ENCODE measurements around the gene RSPO3.

Gene RSPO3

DNA sequence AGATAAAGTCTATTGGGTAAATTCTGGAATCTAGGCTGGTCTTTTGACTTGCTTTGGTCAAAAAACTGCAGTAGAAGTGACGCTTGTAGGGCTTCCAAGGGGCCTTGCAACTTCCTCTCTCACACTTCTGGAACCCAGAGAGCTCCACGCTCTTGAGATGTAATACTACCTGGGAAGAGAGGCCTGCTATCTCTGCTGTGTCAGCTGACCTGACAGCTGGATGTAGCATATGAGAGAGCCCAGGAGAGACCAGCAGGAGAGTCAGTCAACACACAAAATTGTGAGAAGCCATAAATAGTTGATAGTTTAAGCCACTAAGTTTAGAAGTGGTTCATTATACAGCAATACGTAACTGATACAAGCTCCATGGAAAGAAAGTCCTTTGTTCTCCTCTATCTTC, 7.8 kb upstream of the RSPO3 start:
- Histone ChIP-seq H3K9me3 (ENCODE audit: control insufficient read depth, low read length) (no peaks in the 10 kb centered on the region), H3K4me3 (ENCODE audit: extremely low read depth, insufficient read depth, low read length, poor library complexity, severe bottlenecking) (no peak overlapping the region), H3K36me3 (ENCODE audit: control insufficient read depth, insufficient read depth, low read length) (no peaks in the 10 kb centered on the region), H3K27ac (ENCODE audit: low read depth, low read length, severe bottlenecking) (no peak overlapping the region), H3K4me1 (ENCODE audit: control insufficient read depth, insufficient read depth, low read length, poor library complexity, severe bottlenecking) (no peaks in the 10 kb centered on the region)
- WGBS, 2 experiments (ENCODE audit: insufficient coverage in 2 of 2), result 100% methylated on average over 1 of the region's 3 CpGs; no CpG with 5 or more reads in 1 of the 2 experiments

DNA sequence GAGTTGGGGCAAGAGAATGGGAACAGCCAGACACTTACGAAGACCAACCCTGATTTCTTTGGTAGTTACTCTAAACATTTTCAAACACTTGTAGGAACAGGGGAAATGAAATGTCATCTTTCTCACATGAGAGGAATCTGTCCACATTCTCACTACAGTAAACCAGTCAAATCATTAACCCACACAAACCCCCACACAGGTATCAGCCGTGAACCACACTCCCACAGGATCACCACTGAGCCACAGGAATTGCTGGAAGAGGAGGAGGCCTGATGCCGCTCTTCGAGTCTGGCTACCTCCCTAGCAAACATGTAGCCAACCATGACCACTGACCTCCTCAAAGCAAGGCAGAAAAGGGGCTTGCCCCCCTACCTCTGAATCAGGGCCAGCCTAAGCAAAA, 6.9 kb upstream of the RSPO3 start:
- Histone ChIP-seq H3K4me3 (ENCODE audit: extremely low read depth, insufficient read depth, low read length, poor library complexity, severe bottlenecking) (no peak overlapping the region), H3K9me3 (ENCODE audit: control insufficient read depth, low read length) (no peaks in the 10 kb centered on the region), H3K4me1 (ENCODE audit: control insufficient read depth, insufficient read depth, low read length, poor library complexity, severe bottlenecking) (no peaks in the 10 kb centered on the region), H3K27ac (ENCODE audit: low read depth, low read length, severe bottlenecking) (no peak overlapping the region), H3K36me3 (ENCODE audit: control insufficient read depth, insufficient read depth, low read length) (no peaks in the 10 kb centered on the region)
- 80% methylated on average over 1 of the region's 4 CpGs; no CpG with 5 or more reads in 1 of the 2 experiments for WGBS, 2 experiments (ENCODE audit: insufficient coverage in 2 of 2)

DNA sequence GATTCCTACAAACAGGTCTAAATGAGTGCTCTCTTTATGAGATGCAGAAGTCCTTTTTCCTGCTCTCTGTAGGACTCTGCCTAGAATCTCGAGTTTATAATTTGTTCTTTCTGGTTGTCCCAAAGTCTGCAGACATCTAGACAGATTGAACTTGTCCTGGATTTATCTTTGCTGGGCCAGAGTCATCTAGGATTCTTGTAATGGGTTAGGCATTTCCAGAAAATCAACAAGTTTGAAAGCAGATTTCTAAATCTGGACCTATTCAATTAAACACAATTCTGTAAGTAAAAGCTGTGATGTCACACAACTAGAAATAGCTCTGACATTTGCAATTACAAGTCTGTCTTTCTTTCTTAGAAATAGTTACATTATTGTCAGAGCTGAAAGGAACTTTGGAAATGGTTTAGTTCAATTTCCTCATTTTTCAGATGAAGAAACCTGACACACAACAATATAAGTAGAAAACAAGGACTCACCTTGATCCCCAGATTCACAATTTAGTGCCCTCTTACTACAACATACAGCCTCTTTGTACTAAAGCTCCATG, 4.2 kb upstream of the RSPO3 start:
- H3K4me3 ChIP-seq (ENCODE audit: extremely low read depth, insufficient read depth, low read length, poor library complexity, severe bottlenecking), result no peak overlapping the region
- no peaks in the 10 kb centered on the region for H3K4me1 ChIP-seq (ENCODE audit: control insufficient read depth, insufficient read depth, low read length, poor library complexity, severe bottlenecking)
- no peaks in the 10 kb centered on the region for H3K36me3 ChIP-seq (ENCODE audit: control insufficient read depth, insufficient read depth, low read length)
- WGBS, 2 experiments (ENCODE audit: insufficient coverage in 2 of 2), result 100% methylated on average over 1 of the region's 1 CpG; no CpG with 5 or more reads in 1 of the 2 experiments
- no peaks in the 10 kb centered on the region for H3K9me3 ChIP-seq (ENCODE audit: control insufficient read depth, low read length)
- no peak overlapping the region for H3K27ac ChIP-seq (ENCODE audit: low read depth, low read length, severe bottlenecking)

DNA sequence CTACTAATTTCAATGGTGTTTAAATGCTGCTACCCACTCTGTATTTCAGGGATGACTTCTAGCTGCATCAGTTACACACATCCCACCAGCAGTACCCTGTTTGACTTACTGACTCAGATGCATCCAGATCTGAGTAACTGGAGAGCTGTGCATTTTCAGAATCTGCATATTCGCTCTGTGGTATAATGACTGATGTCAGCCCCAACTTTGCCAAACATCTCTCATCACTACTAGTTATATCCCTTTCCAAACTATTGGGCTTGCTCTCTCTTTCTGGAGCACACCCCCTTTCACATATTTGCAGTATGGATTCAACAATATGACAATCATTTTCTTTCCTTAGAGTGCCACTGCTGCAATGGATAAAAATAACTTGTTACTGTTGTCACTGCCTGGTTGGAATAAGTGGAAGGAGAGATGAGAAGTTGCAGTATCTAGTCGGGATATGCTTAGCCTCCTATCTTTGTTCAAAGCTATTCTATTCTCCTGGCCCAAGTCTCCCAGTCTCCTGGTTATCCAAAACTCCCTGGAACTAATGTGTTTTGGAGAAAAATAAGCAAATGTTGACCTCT, 3.3 kb upstream of the RSPO3 start:
- Histone ChIP-seq H3K27ac (ENCODE audit: low read depth, low read length, severe bottlenecking) (no peak overlapping the region), H3K4me3 (ENCODE audit: extremely low read depth, insufficient read depth, low read length, poor library complexity, severe bottlenecking) (no peak overlapping the region), H3K36me3 (ENCODE audit: control insufficient read depth, insufficient read depth, low read length) (no peaks in the 10 kb centered on the region), H3K4me1 (ENCODE audit: control insufficient read depth, insufficient read depth, low read length, poor library complexity, severe bottlenecking) (peaks cover 4% of the 10 kb centered on the region), H3K9me3 (ENCODE audit: control insufficient read depth, low read length) (no peaks in the 10 kb centered on the region)
- WGBS, 2 experiments (ENCODE audit: insufficient coverage in 2 of 2), result 93 to 100% methylated on average over 1 to 2 of the region's 2 CpGs

DNA sequence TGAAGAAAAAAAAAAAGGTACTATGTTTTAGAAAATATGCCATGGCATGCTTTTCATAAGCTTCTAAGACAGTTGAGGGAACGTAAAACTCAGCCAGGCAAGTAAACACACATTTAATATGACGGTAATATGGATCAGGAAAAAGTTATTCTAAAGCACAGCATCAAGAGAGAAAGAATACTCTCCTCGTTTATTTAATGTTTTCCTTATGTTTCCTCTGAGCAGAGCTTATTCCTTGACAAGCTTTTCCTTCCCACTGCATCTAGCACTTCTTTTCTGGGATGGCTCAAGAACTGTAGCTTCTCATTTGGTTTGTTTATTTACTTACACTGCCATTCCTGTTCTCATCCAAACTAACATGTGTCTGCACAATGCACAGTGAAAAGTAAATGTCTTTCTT, 2.7 kb upstream of the RSPO3 start:
- no peaks in the 10 kb centered on the region for H3K36me3 ChIP-seq (ENCODE audit: control insufficient read depth, insufficient read depth, low read length)
- H3K4me1 ChIP-seq (ENCODE audit: control insufficient read depth, insufficient read depth, low read length, poor library complexity, severe bottlenecking), result peaks cover 5% of the 10 kb centered on the region
- no peak overlapping the region for H3K27ac ChIP-seq (ENCODE audit: low read depth, low read length, severe bottlenecking)
- H3K4me3 ChIP-seq (ENCODE audit: extremely low read depth, insufficient read depth, low read length, poor library complexity, severe bottlenecking), result no peak overlapping the region
- no peaks in the 10 kb centered on the region for H3K9me3 ChIP-seq (ENCODE audit: control insufficient read depth, low read length)
- WGBS, 2 experiments (ENCODE audit: insufficient coverage in 2 of 2), result 89% methylated on average over 3 of the region's 3 CpGs; no CpG with 5 or more reads in 1 of the 2 experiments

GRCh38 chr6:127117979-127118297, 533 bp upstream of the RSPO3 start:
- 1 to 4% methylated on average over 10 to 13 of the region's 19 CpGs for WGBS, 2 experiments (ENCODE audit: insufficient coverage in 2 of 2)
- Histone ChIP-seq H3K9me3 (ENCODE audit: control insufficient read depth, low read length) (no peaks in the 10 kb centered on the region), H3K4me3 (ENCODE audit: extremely low read depth, insufficient read depth, low read length, poor library complexity, severe bottlenecking) (peak overlapping the region; percentile 44), H3K36me3 (ENCODE audit: control insufficient read depth, insufficient read depth, low read length) (no peaks in the 10 kb centered on the region), H3K27ac (ENCODE audit: low read depth, low read length, severe bottlenecking) (no peak overlapping the region), H3K4me1 (ENCODE audit: control insufficient read depth, insufficient read depth, low read length, poor library complexity, severe bottlenecking) (peaks cover 8% of the 10 kb centered on the region)

- H3K4me3 ChIP-seq (ENCODE audit: extremely low read depth, insufficient read depth, low read length, poor library complexity, severe bottlenecking), result peak overlapping the region; percentile 44
- 0 to 1% methylated on average over 74 to 80 of the region's 82 CpGs for WGBS, 2 experiments (ENCODE audit: insufficient coverage in 2 of 2)
Observed at GRCh38 chr6:127119102-127120022, 891 bp downstream of the RSPO3 start.

GRCh38 chr6:127120023-127120786, 1.7 kb downstream of the RSPO3 start:
- Histone ChIP-seq H3K36me3 (ENCODE audit: control insufficient read depth, insufficient read depth, low read length) (no peaks in the 10 kb centered on the region), H3K9me3 (ENCODE audit: control insufficient read depth, low read length) (no peaks in the 10 kb centered on the region), H3K4me3 (ENCODE audit: extremely low read depth, insufficient read depth, low read length, poor library complexity, severe bottlenecking) (peak overlapping the region; percentile 44), H3K27ac (ENCODE audit: low read depth, low read length, severe bottlenecking) (no peak overlapping the region), H3K4me1 (ENCODE audit: control insufficient read depth, insufficient read depth, low read length, poor library complexity, severe bottlenecking) (peaks cover 8% of the 10 kb centered on the region)
- 2 to 4% methylated on average over 18 to 33 of the region's 37 CpGs for WGBS, 2 experiments (ENCODE audit: insufficient coverage in 2 of 2)

More at GRCh38 chr6:127119102-127120022, 891 bp downstream of the RSPO3 start:
- no peak overlapping the region for H3K27ac ChIP-seq (ENCODE audit: low read depth, low read length, severe bottlenecking)
- H3K36me3 ChIP-seq (ENCODE audit: control insufficient read depth, insufficient read depth, low read length), result no peaks in the 10 kb centered on the region
- no peaks in the 10 kb centered on the region for H3K9me3 ChIP-seq (ENCODE audit: control insufficient read depth, low read length)
- peaks cover 8% of the 10 kb centered on the region for H3K4me1 ChIP-seq (ENCODE audit: control insufficient read depth, insufficient read depth, low read length, poor library complexity, severe bottlenecking)

DNA sequence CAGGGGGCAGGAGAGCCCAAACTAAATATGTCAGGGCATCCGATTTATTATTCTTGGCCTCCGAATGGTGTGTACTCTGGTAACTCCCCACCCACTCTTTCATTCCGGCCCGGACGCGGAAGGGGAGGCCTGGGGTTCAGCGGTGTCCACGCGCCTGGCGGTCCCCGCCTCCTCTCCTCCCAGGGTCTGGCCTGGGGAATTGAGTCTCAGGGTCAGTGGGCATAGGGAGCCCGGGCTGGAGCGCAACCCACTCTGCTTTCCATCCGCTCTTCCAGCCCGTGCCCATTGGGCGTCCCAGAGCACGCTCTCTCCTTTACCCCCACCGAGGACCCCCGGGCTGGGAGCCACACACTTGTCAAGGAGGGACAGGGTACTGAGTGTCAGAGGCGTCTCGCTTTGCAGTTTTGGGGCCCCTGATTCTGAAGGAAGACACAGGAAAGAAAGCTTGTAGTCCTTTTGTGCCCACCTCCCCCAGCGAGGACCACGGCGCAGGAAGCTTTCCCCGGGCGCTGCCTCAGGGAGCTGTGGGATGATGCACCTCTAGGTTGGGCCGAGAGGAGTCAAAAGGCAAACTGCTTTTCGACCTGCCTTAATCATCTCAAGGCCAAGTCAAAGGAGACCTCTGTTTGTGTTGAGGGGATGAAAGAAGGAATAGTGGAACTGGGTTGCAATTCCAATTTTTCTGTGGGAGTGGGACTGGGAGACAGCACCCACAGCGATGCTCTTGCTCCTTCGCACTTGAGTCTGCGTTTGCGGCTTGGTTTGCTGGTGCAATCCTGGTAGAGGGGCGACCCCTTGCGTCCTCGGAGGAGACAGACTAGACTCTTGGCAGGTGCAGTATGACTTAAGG, 2.5 kb downstream of the RSPO3 start:
- H3K4me3 ChIP-seq (ENCODE audit: extremely low read depth, insufficient read depth, low read length, poor library complexity, severe bottlenecking), result peak overlapping the region; percentile 44
- 10 to 13% methylated on average over 16 to 27 of the region's 35 CpGs for WGBS, 2 experiments (ENCODE audit: insufficient coverage in 2 of 2)
- H3K36me3 ChIP-seq (ENCODE audit: control insufficient read depth, insufficient read depth, low read length), result no peaks in the 10 kb centered on the region
- peaks cover 8% of the 10 kb centered on the region for H3K4me1 ChIP-seq (ENCODE audit: control insufficient read depth, insufficient read depth, low read length, poor library complexity, severe bottlenecking)
- no peaks in the 10 kb centered on the region for H3K9me3 ChIP-seq (ENCODE audit: control insufficient read depth, low read length)
- no peak overlapping the region for H3K27ac ChIP-seq (ENCODE audit: low read depth, low read length, severe bottlenecking)

GRCh38 chr6:127121637-127121960, 3.1 kb downstream of the RSPO3 start:
- WGBS, 2 experiments (ENCODE audit: insufficient coverage in 2 of 2), result 0% methylated on average over 1 of the region's 3 CpGs; no CpG with 5 or more reads in 1 of the 2 experiments
- Histone ChIP-seq H3K4me1 (ENCODE audit: control insufficient read depth, insufficient read depth, low read length, poor library complexity, severe bottlenecking) (peaks cover 8% of the 10 kb centered on the region), H3K9me3 (ENCODE audit: control insufficient read depth, low read length) (no peaks in the 10 kb centered on the region), H3K36me3 (ENCODE audit: control insufficient read depth, insufficient read depth, low read length) (no peaks in the 10 kb centered on the region), H3K27ac (ENCODE audit: low read depth, low read length, severe bottlenecking) (no peak overlapping the region), H3K4me3 (ENCODE audit: extremely low read depth, insufficient read depth, low read length, poor library complexity, severe bottlenecking) (no peak overlapping the region)

Measured in mesodermal cell (in vitro differentiated cells).